Limb (tissue), 2 donors: ENCODE data around the gene CARD14.
"Not testable (repeated sequence)": the region's sequence is repeated elsewhere in the genome, so short reads cannot be mapped to it uniquely, and the experiment has no call there.

ENCODE experiments used
- DNase-seq, 2 donors: peaks; one replicate each; pipeline ENCODE4 v3.0.0-alpha.2; 2016; ENCODE audit errors: extremely low spot score in 2 of 2

CARD14 gene

DNA sequence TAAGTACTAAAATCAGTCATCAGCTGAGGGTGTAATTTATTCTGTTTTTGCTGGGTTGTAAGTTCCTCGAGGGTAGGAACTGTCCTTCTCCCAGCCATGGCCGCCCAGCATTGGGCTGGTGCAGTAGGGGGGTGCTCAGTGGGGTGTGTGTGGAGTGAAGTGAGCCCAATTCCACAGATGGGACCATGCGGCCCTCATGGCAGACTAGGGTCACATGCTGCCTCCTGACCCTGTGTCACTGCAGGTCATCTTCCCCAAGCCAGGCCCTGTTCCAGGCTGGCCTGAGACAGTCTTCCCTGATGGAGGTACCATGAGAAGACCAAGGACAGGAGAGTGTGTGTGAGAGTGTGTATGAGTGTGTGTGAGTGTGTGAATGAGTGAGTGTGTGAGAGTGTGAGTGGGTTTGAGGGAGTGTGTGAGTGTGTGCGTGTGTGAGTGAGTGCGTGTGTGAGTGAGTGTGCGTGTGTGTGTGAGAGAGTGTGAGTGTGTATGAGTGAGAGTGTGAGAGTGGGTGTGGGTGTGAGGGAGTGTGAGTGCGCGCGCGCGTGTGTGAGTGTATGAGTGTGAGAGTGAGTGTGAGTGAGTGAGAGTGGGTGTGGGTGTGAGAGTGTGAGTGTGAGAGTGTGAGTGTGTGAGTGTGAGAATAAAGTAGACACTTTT lies 54.1 kb downstream of the CARD14 start:
- no peak for DNase-seq

GRCh38 chr17:80224683-80225082 lies 54.9 kb downstream of the CARD14 start:
- DNase-seq: no peak

DNA sequence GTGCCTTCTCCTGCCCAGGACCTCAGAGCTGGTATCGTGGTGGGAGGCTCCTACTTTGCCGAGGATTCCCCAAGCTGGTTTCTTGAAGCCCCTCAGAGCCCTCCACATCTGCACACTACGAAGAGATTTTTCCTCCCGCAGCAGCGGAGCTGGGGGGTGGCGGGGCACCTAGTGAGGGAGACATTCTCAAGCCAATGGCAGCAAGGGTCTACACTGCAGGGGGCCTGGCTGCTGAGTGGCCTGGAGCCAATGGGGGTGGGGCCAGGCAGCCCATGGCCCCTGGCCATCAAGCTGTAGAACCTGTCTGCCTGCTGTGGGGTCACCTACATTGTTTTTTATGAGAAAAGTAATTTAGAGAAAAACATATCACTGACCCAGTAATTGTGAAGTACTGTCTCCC lies 55.4 kb downstream of the CARD14 start:
- DNase-seq: no peak

DNA sequence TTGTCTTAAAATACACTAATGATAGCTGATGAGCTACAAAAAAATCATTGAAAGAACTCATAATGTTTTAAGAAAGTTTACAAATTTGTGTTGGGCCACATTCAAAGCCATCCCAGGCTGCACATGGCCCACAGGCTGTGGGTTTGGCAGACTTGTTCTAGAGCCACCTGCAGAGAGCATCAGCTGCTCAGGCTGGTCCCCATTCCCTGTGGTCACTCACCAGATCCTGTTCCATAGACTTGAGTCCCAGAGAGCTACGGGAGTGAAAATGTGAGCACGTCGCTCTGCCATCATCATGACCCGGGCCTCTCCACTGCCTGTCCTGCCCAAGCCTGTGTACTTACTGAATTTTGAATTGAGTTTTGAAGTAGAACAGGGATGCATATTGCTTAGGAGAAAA lies 57.3 kb downstream of the CARD14 start:
- no peak for DNase-seq

GRCh38 chr17:80227666-80228065 lies 57.8 kb downstream of the CARD14 start:
- no peak for DNase-seq

- no peak for DNase-seq
These were observed 58.6 kb downstream of the CARD14 start for GRCh38 chr17:80228477-80228876.

GRCh38 chr17:80229011-80229410 lies 59.2 kb downstream of the CARD14 start:
- no peak for DNase-seq

- no peak for DNase-seq
These were observed 62.6 kb downstream of the CARD14 start for GRCh38 chr17:80232438-80232837.

- no peak for DNase-seq
These were observed 63.4 kb downstream of the CARD14 start for GRCh38 chr17:80233202-80233601.

- DNase-seq: no peak
These were observed 67.1 kb downstream of the CARD14 start for GRCh38 chr17:80236911-80237310.

DNA sequence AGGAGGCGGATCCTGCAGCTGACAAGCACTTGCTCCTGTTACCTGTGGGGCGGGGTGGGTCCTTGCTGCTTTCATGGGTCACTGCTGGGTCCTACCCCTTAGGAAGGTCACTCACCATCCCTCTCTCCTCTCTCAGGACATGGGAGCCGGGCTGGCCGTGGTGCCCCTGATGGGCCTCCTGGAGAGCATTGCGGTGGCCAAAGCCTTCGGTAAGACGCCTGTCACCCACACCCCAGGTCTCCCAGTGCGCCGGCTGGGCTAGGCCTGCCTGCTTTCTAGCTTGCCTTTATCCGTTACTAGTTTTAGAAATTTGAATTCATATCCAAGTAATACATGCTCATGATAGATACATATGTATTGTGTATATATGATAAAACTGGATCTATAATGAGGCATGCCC lies 67.6 kb downstream of the CARD14 start:
- no peak for DNase-seq

- no peak for DNase-seq
These were observed 72.7 kb downstream of the CARD14 start for GRCh38 chr17:80242505-80242904.

DNA sequence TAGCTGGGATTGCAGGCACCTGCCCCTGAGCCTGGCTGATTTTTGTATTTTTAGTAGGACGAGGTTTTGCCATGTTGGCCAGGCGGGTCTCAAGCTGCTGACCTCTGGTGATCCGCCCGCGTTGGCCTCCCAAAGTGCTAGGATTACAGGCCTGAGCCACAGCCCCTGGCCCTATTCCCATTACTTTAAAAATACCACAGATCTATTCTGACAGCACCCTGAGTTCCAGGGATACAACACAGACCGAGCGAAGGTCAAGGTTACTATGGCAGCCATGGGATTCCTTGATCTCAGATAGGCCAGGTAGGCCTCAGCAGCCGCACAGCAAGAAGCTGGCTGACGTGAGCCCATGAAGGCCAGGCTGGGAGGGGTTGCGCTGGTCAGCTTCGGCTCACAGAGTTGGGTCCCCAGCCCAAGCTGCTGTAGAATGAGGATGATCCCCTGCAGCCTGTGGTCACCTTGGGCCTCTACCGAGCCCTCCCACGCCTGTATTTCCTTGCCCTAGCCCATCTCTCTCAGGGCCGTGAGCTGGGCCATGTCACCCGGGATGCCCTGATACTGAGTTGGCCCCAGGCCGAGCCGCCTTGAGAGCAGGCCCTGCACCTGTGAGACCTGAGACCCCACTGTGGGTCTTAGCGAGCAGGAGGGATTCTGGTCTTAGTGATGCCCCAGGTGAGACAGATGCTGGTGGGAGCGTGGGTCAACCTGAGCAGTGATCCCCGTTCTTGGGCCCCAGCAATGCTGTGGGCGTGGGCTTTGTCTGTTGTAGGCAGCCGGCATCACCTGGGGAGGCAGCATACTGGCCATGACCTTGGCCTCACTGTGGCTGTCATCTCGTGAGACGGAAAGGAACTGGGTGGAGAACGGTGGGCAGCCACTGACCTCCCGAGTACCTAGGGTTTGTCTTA lies 74.0 kb downstream of the CARD14 start:
- no peak for DNase-seq

GRCh38 chr17:80244448-80244847 lies 74.6 kb downstream of the CARD14 start:
- not testable (repeated sequence) for DNase-seq

DNA sequence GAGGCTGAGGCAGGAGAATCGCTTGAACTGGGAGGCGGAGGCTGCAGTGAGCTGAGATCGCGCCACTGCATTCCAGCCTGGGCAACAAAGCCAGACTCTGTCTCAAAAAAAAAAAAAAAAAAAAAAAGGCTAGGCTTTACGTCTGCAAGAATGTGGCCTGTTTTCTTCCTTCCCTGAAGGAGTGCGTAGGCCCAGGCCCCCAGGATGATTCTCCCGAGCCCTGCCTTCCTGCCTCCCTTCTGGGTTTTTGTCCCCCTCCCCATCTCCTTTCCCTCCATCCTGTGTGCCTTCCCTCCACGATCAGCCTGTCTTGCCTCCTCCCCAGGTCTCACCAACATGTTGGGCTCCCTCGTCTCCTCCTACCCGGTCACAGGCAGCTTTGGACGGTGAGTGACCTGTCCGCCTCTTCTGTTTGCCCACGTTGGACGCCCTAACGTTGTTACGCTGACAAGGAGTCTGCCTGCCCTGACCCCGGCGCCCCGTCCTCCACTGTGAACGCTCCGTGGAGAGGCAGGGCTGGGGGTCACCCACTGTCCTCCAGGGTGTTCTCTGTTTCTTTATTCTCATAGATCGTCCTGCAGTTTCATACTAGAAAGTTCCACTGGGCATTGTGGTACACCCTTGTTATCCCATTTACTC lies 75.2 kb downstream of the CARD14 start:
- no peak for DNase-seq

DNA sequence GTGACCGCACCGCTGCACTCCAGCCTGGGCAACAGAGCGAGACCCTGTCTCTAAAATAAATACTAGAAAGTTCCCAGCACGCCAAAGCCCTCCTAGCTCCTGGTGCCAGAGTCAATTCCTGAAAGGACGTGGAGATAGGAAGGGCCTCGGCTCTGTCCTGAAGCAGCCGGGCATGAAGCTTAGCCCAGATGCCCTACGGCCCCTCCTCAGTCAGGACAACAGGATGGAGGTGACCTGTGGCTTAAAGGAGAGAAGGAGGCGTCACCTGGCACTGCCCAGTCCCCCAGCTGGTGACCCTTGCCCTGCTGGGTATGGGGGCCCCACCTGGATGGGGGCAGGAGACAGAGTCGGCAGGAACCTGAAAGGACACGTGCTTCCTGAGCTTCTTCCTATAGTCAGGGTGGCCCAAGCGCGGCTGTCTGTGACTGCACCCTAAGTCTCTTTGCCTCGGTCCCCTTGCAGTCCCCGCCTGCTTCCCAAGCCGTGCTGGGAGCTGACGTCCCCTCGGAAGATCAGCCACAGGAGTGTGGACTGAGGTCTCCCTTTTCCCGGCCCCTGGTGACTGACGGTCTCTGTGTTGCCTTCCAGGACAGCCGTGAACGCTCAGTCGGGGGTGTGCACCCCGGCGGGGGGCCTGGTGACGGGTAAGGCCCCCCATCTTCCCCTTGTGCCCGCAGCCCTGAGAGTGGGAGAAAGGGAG lies 75.9 kb downstream of the CARD14 start:
- no peak for DNase-seq

DNA sequence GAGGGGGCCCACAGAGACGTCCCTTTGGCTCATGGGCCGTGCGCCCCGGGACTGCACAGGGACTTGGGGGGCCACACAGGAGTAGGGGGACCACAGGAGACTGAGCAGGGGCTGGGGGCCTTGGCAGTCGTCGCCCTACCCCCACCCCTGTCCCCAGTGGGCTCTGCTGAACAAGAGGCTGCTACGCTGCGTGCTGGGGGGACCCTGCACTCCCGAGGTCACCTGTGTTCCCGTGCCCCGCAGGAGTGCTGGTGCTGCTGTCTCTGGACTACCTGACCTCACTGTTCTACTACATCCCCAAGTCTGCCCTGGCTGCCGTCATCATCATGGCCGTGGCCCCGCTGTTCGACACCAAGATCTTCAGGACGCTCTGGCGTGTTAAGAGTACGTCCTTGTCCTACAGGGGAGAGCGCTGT lies 76.4 kb downstream of the CARD14 start:
- DNase-seq: no peak

- no peak for DNase-seq
These were observed 76.9 kb downstream of the CARD14 start for GRCh38 chr17:80246726-80247125.

- no peak for DNase-seq
These were observed 77.7 kb downstream of the CARD14 start for GRCh38 chr17:80247561-80247960.

GRCh38 chr17:80248001-80248893 lies 78.4 kb downstream of the CARD14 start:
- DNase-seq: no peak
